Measurements from ENCODE around the gene LPP.

Gene LPP

GRCh38 chr3:188342991-188343732, 189.2 kb downstream of the LPP start:
- DNase-seq (ENCODE audit: insufficient read length, low spot score) (no peak), FAIRE-seq (no peak)
- TF ChIP-seq PAX5 (IDR thresholded peaks at IDR 0.05; ENCODE audit: insufficient read depth, low read length, severe bottlenecking): no peak
- TF ChIP-seq POU2F2 (IDR thresholded peaks at IDR 0.05; ENCODE audit: low read depth, low read length): no peak
- no peak for TF ChIP-seq TAF1 (IDR thresholded peaks at IDR 0.05; ENCODE audit: low read depth, low read length)
- TF ChIP-seq POLR2AphosphoS5 (IDR thresholded peaks at IDR 0.05; ENCODE audit: low read depth, low read length): no peak
- TF ChIP-seq SPI1 (IDR thresholded peaks at IDR 0.05; ENCODE audit: low read depth, low read length): no peak
- TF ChIP-seq POLR2A (IDR thresholded peaks at IDR 0.05; ENCODE audit: low read depth, low read length): no peak

GRCh38 chr3:188343894-188344293, 189.9 kb downstream of the LPP start:
- DNase-seq (ENCODE audit: insufficient read length, low spot score) (no peak), FAIRE-seq (no peak)
- TF ChIP-seq POLR2AphosphoS5 (IDR thresholded peaks at IDR 0.05; ENCODE audit: low read depth, low read length) (no peak), TAF1 (IDR thresholded peaks at IDR 0.05; ENCODE audit: low read depth, low read length) (no peak), PAX5 (IDR thresholded peaks at IDR 0.05; ENCODE audit: insufficient read depth, low read length, severe bottlenecking) (no peak), SPI1 (IDR thresholded peaks at IDR 0.05; ENCODE audit: low read depth, low read length) (no peak), POLR2A (IDR thresholded peaks at IDR 0.05; ENCODE audit: low read depth, low read length) (no peak), POU2F2 (IDR thresholded peaks at IDR 0.05; ENCODE audit: low read depth, low read length) (no peak)

- TF ChIP-seq POU2F2 (IDR thresholded peaks at IDR 0.05; ENCODE audit: low read depth, low read length): no peak
- FAIRE-seq (no peak), DNase-seq (ENCODE audit: insufficient read length, low spot score) (no peak)
Observed at GRCh38 chr3:188345223-188345622, 191.3 kb downstream of the LPP start.

GRCh38 chr3:188348435-188349244, 194.7 kb downstream of the LPP start:
- FAIRE-seq (no peak), DNase-seq (ENCODE audit: insufficient read length, low spot score) (no peak)
- TF ChIP-seq POLR2A (IDR thresholded peaks at IDR 0.05; ENCODE audit: low read depth, low read length) (no peak), SPI1 (IDR thresholded peaks at IDR 0.05; ENCODE audit: low read depth, low read length) (no peak), TAF1 (IDR thresholded peaks at IDR 0.05; ENCODE audit: low read depth, low read length) (no peak), PAX5 (IDR thresholded peaks at IDR 0.05; ENCODE audit: insufficient read depth, low read length, severe bottlenecking) (no peak), POLR2AphosphoS5 (IDR thresholded peaks at IDR 0.05; ENCODE audit: low read depth, low read length) (no peak), POU2F2 (IDR thresholded peaks at IDR 0.05; ENCODE audit: low read depth, low read length) (no peak)

GRCh38 chr3:188349351-188349901, 195.5 kb downstream of the LPP start:
- FAIRE-seq: no peak

GRCh38 chr3:188349933-188350332, 196.0 kb downstream of the LPP start:
- FAIRE-seq: no peak
- no peak for DNase-seq (ENCODE audit: insufficient read length, low spot score)
- TF ChIP-seq POLR2A (IDR thresholded peaks at IDR 0.05; ENCODE audit: low read depth, low read length): no peak
- TF ChIP-seq TAF1 (IDR thresholded peaks at IDR 0.05; ENCODE audit: low read depth, low read length): no peak
- no peak for TF ChIP-seq POLR2AphosphoS5 (IDR thresholded peaks at IDR 0.05; ENCODE audit: low read depth, low read length)
- TF ChIP-seq SPI1 (IDR thresholded peaks at IDR 0.05; ENCODE audit: low read depth, low read length): no peak
- no peak for TF ChIP-seq POU2F2 (IDR thresholded peaks at IDR 0.05; ENCODE audit: low read depth, low read length)
- TF ChIP-seq PAX5 (IDR thresholded peaks at IDR 0.05; ENCODE audit: insufficient read depth, low read length, severe bottlenecking): no peak

More at GRCh38 chr3:188349351-188349901, 195.5 kb downstream of the LPP start:
- DNase-seq (ENCODE audit: insufficient read length, low spot score): no peak
- TF ChIP-seq POLR2A (IDR thresholded peaks at IDR 0.05; ENCODE audit: low read depth, low read length): no peak
- no peak for TF ChIP-seq SPI1 (IDR thresholded peaks at IDR 0.05; ENCODE audit: low read depth, low read length)
- no peak for TF ChIP-seq TAF1 (IDR thresholded peaks at IDR 0.05; ENCODE audit: low read depth, low read length)
- TF ChIP-seq POLR2AphosphoS5 (IDR thresholded peaks at IDR 0.05; ENCODE audit: low read depth, low read length): no peak
- no peak for TF ChIP-seq PAX5 (IDR thresholded peaks at IDR 0.05; ENCODE audit: insufficient read depth, low read length, severe bottlenecking)
- TF ChIP-seq POU2F2 (IDR thresholded peaks at IDR 0.05; ENCODE audit: low read depth, low read length): no peak

- TF ChIP-seq POLR2AphosphoS5 (IDR thresholded peaks at IDR 0.05; ENCODE audit: low read depth, low read length) (no peak), POU2F2 (IDR thresholded peaks at IDR 0.05; ENCODE audit: low read depth, low read length) (no peak), SPI1 (IDR thresholded peaks at IDR 0.05; ENCODE audit: low read depth, low read length) (no peak), PAX5 (IDR thresholded peaks at IDR 0.05; ENCODE audit: insufficient read depth, low read length, severe bottlenecking) (no peak), POLR2A (IDR thresholded peaks at IDR 0.05; ENCODE audit: low read depth, low read length) (no peak), TAF1 (IDR thresholded peaks at IDR 0.05; ENCODE audit: low read depth, low read length) (no peak)
- FAIRE-seq (no peak), DNase-seq (ENCODE audit: insufficient read length, low spot score) (no peak)
Observed at GRCh38 chr3:188350961-188351360, 197.0 kb downstream of the LPP start.

GRCh38 chr3:188351648-188352047, 197.7 kb downstream of the LPP start:
- no peak for TF ChIP-seq POU2F2 (IDR thresholded peaks at IDR 0.05; ENCODE audit: low read depth, low read length)
- no peak for TF ChIP-seq SPI1 (IDR thresholded peaks at IDR 0.05; ENCODE audit: low read depth, low read length)
- TF ChIP-seq PAX5 (IDR thresholded peaks at IDR 0.05; ENCODE audit: insufficient read depth, low read length, severe bottlenecking): no peak
- no peak for TF ChIP-seq POLR2A (IDR thresholded peaks at IDR 0.05; ENCODE audit: low read depth, low read length)
- TF ChIP-seq TAF1 (IDR thresholded peaks at IDR 0.05; ENCODE audit: low read depth, low read length): no peak
- no peak for TF ChIP-seq POLR2AphosphoS5 (IDR thresholded peaks at IDR 0.05; ENCODE audit: low read depth, low read length)
- FAIRE-seq (no peak), DNase-seq (ENCODE audit: insufficient read length, low spot score) (no peak)

GRCh38 chr3:188352196-188352927, 198.4 kb downstream of the LPP start:
- DNase-seq (ENCODE audit: insufficient read length, low spot score) (no peak), FAIRE-seq (no peak)
- no peak for TF ChIP-seq POLR2AphosphoS5 (IDR thresholded peaks at IDR 0.05; ENCODE audit: low read depth, low read length)
- no peak for TF ChIP-seq TAF1 (IDR thresholded peaks at IDR 0.05; ENCODE audit: low read depth, low read length)
- no peak for TF ChIP-seq SPI1 (IDR thresholded peaks at IDR 0.05; ENCODE audit: low read depth, low read length)
- no peak for TF ChIP-seq PAX5 (IDR thresholded peaks at IDR 0.05; ENCODE audit: insufficient read depth, low read length, severe bottlenecking)
- no peak for TF ChIP-seq POLR2A (IDR thresholded peaks at IDR 0.05; ENCODE audit: low read depth, low read length)
- TF ChIP-seq POU2F2 (IDR thresholded peaks at IDR 0.05; ENCODE audit: low read depth, low read length): no peak

All from GM12891 (cell line).